H9 (cell line): ENCODE measurements around the gene GLP2R. TPM values are rescaled to one million over a fixed set of nuclear protein-coding genes. Genes with fewer than 3 reads are reported as not detected.

Experiments
- DNase-seq: peaks from one replicate; pipeline ENCODE4 v3.0.0-alpha.2; 2017
- H2AFZ ChIP-seq: one replicate; pipeline ENCODE4 v1.6.1; 2013; ENCODE audit warnings: mild to moderate bottlenecking, low read length, control low read depth, moderate library complexity
- H2AK5ac ChIP-seq: 2 replicates; pipeline ENCODE4 v1.6.1; 2013; ENCODE audit warnings: low read length, control low read depth, mixed read lengths; ENCODE audit not compliant: insufficient read length
- H2BK120ac ChIP-seq: one replicate; pipeline ENCODE4 v1.6.1; 2013; ENCODE audit warnings: low read depth, mild to moderate bottlenecking, low read length, control low read depth, inconsistent platforms; ENCODE audit not compliant: poor library complexity, severe bottlenecking
- H2BK12ac ChIP-seq: 2 replicates; pipeline ENCODE4 v1.6.1; 2013; ENCODE audit warnings: low read length, control low read depth, mixed read lengths, low read depth; ENCODE audit not compliant: insufficient read length
- H2BK15ac ChIP-seq: 2 replicates; pipeline ENCODE4 v1.6.1; 2013; ENCODE audit warnings: low read depth, low read length, control low read depth
- H2BK20ac ChIP-seq: one replicate; pipeline ENCODE4 v1.6.1; 2013; ENCODE audit warnings: low read depth, mild to moderate bottlenecking, low read length, control low read depth, inconsistent platforms; ENCODE audit not compliant: poor library complexity, severe bottlenecking
- H2BK5ac ChIP-seq: 2 replicates; pipeline ENCODE4 v1.6.1; 2013; ENCODE audit warnings: low read length, control low read depth, mixed read lengths; ENCODE audit not compliant: insufficient read length
- H3K14ac ChIP-seq: 2 replicates; pipeline ENCODE4 v1.6.1; 2013; ENCODE audit warnings: low read length, control low read depth; ENCODE audit not compliant: insufficient read depth
- H3K18ac ChIP-seq: 2 replicates; pipeline ENCODE4 v1.6.1; 2013; ENCODE audit warnings: low read depth, mild to moderate bottlenecking, mixed read lengths, low read length, control low read depth; ENCODE audit not compliant: insufficient read length
- H3K23ac ChIP-seq: 2 replicates; pipeline ENCODE4 v1.6.1; 2013; ENCODE audit warnings: low read length, control low read depth, mixed read lengths, low read depth; ENCODE audit not compliant: insufficient read length
- H3K23me2 ChIP-seq: 2 replicates; pipeline ENCODE4 v1.6.1; 2013; ENCODE audit warnings: low read depth, mild to moderate bottlenecking, mixed read lengths, low read length, control low read depth; ENCODE audit not compliant: insufficient read length, poor library complexity, severe bottlenecking
- H3K27ac ChIP-seq: 2 replicates; pipeline ENCODE4 v1.5.1; 2013; ENCODE audit warnings: low read length, control low read depth, mixed read lengths, low read depth; ENCODE audit not compliant: insufficient read length
- H3K27me3 ChIP-seq: 2 replicates; pipeline ENCODE4 v1.6.1; 2013; ENCODE audit warnings: low read length, control low read depth, inconsistent platforms; ENCODE audit not compliant: insufficient read depth
- H3K4ac ChIP-seq: 2 replicates; pipeline ENCODE4 v1.6.1; 2013; ENCODE audit warnings: low read depth, mild to moderate bottlenecking, control low read depth, inconsistent platforms, low read length, moderate library complexity
- H3K4me1 ChIP-seq: 2 replicates; pipeline ENCODE4 v1.6.1; 2013; ENCODE audit warnings: low read length, control low read depth, inconsistent platforms; ENCODE audit not compliant: insufficient read depth
- H3K4me2 ChIP-seq: 2 replicates; pipeline ENCODE4 v1.6.1; 2013; ENCODE audit warnings: low read length, control low read depth, mixed read lengths; ENCODE audit not compliant: insufficient read length, insufficient read depth
- H3K56ac ChIP-seq: 2 replicates; pipeline ENCODE4 v1.6.1; 2013; ENCODE audit warnings: low read depth, mild to moderate bottlenecking, mixed read lengths, low read length, control low read depth; ENCODE audit not compliant: insufficient read length
- H3K79me1 ChIP-seq: 2 replicates; pipeline ENCODE4 v1.6.1; 2013; ENCODE audit warnings: low read depth, mild to moderate bottlenecking, moderate library complexity, low read length, control low read depth, inconsistent platforms; ENCODE audit not compliant: insufficient read depth, poor library complexity, severe bottlenecking
- H3K79me2 ChIP-seq: 2 replicates; pipeline ENCODE4 v1.6.1; 2013; ENCODE audit warnings: low read length, control low read depth, inconsistent platforms; ENCODE audit not compliant: insufficient read depth
- H3K9ac ChIP-seq: 2 replicates; pipeline ENCODE4 v1.6.1; 2013; ENCODE audit warnings: low read length, control low read depth, mixed read lengths; ENCODE audit not compliant: insufficient read length; ENCODE audit errors: extremely low read depth
- H3K9me3 ChIP-seq: one replicate; pipeline ENCODE4 v1.6.1; 2013; ENCODE audit warnings: low read depth, low read length, inconsistent platforms; ENCODE audit not compliant: control insufficient read depth
- H3T11ph ChIP-seq: one replicate; pipeline ENCODE4 v1.6.1; 2013; ENCODE audit warnings: mild to moderate bottlenecking, low read length, control low read depth, inconsistent platforms
- H4K20me1 ChIP-seq: one replicate; pipeline ENCODE4 v1.6.1; 2013; ENCODE audit not compliant: control insufficient read depth, insufficient read length, insufficient read depth
- H4K5ac ChIP-seq: 2 replicates; pipeline ENCODE4 v1.6.1; 2013; ENCODE audit warnings: low read depth, mild to moderate bottlenecking, mixed read lengths, low read length, control low read depth; ENCODE audit not compliant: insufficient read length
- H4K8ac ChIP-seq: replicated peaks from 2 replicates; pipeline ENCODE4 v1.6.1; 2013; ENCODE audit warnings: low read length, control low read depth, mixed read lengths, low read depth; ENCODE audit not compliant: insufficient read length
- H4K91ac ChIP-seq: 2 replicates; pipeline ENCODE4 v1.6.1; 2013; ENCODE audit warnings: low read depth, mild to moderate bottlenecking, moderate library complexity, mixed read lengths, low read length, control low read depth; ENCODE audit not compliant: insufficient read length
- H3K27ac Mint-ChIP-seq, 3 experiments: 2 replicates in 2 of 3; 3 replicates in 1 of 3; pipeline ENCODE4 v1.8.0; 2020 to 2021; ENCODE audit warnings: mixed read lengths in 3 of 3, mild to moderate bottlenecking in 1 of 3, moderate library complexity in 1 of 3
- H3K27me3 Mint-ChIP-seq: 2 replicates; pipeline ENCODE4 v1.8.0; 2021; ENCODE audit warnings: low read depth, mild to moderate bottlenecking, moderate library complexity, mixed read lengths
- H3K36me3 Mint-ChIP-seq, 3 experiments: 2 replicates in 2 of 3; 3 replicates in 1 of 3; pipeline ENCODE4 v1.8.0; 2020 to 2021; ENCODE audit warnings: low read depth in 3 of 3, mixed read lengths in 3 of 3; ENCODE audit not compliant: insufficient read depth in 1 of 3
- H3K4me1 Mint-ChIP-seq, 2 experiments: 2 replicates each; pipeline ENCODE4 v1.8.0; 2020; ENCODE audit warnings: mixed read lengths in 2 of 2
- H3K4me3 Mint-ChIP-seq, 2 experiments: 2 replicates in 1 of 2; 3 replicates in 1 of 2; pipeline ENCODE4 v1.8.0; 2020 to 2021; ENCODE audit warnings: mild to moderate bottlenecking in 2 of 2, mixed read lengths in 2 of 2, moderate library complexity in 1 of 2
- H3K9me3 Mint-ChIP-seq, 2 experiments: 2 replicates in 1 of 2; 3 replicates in 1 of 2; pipeline ENCODE4 v1.8.0; 2020; ENCODE audit warnings: mild to moderate bottlenecking in 2 of 2, mixed read lengths in 2 of 2, moderate library complexity in 1 of 2
- CTCF ChIP-seq: fragments of 200-600 bp; sonication (generic); conservative IDR thresholded peaks from 3 replicates; pipeline ENCODE4 v1.8.0; 2021; ENCODE audit warnings: antibody characterized with exemption, mild to moderate bottlenecking
- WGBS: extraction: QIAGEN DNeasy Blood & Tissue Kit; methylation state at CpG from one replicate; pipeline ENCODE4 v1.1.7; 2013; ENCODE audit warnings: missing lambda C conversion rate, low lambda C conversion rate, mixed read lengths; ENCODE audit not compliant: insufficient read length; ENCODE audit errors: extremely low coverage; 5-methylcytosine and 5-hydroxymethylcytosine counted together
- total RNA-seq: library from RNA; stranded (reverse); gene quantifications from 2 replicates; pipeline ENCODE4 v1.2.1, GENCODE V29; 2021

Gene GLP2R
- total RNA-seq, 1 experiment from 2014 or later = not detected

GRCh38 chr17:9874722-9875121, 49.0 kb downstream of the GLP2R start:
- Histone ChIP-seq H3K4me2 (no peak overlapping the region), H2AK5ac (no peak overlapping the region), H4K91ac (no peak overlapping the region), H2AFZ (no peak overlapping the region), H3K18ac (no peak overlapping the region), H2BK15ac (no peak overlapping the region), H2BK20ac (no peak overlapping the region), H3K9me3 (no peaks in the 10 kb centered on the region), H2BK12ac (no peak overlapping the region), H3K23me2 (no peaks in the 10 kb centered on the region), H3K27me3 (no peaks in the 10 kb centered on the region), H2BK120ac (no peak overlapping the region), H3K27ac (no peak overlapping the region), H2BK5ac (no peak overlapping the region), H4K8ac (no peak overlapping the region), H3K14ac (no peak overlapping the region), H3K9ac (no peak overlapping the region), H3K4ac (no peak overlapping the region), H3K23ac (no peak overlapping the region), H4K5ac (no peak overlapping the region), H3K79me1 (no peaks in the 10 kb centered on the region), H4K20me1 (no peaks in the 10 kb centered on the region), H3K4me1 (no peaks in the 10 kb centered on the region), H3K79me2 (no peaks in the 10 kb centered on the region), H3T11ph (no peak overlapping the region), H3K56ac (no peak overlapping the region)
- H3K4me3 Mint-ChIP-seq = no peak overlapping the region
- H3K4me1 Mint-ChIP-seq = peaks cover 11 to 13% of the 10 kb centered on the region in 2 experiments
- no peaks in the 10 kb centered on the region for H3K9me3 Mint-ChIP-seq
- TF ChIP-seq CTCF = peak; percentile 39
- peak; percentile 53 for DNase-seq
- no peaks in the 10 kb centered on the region for H3K36me3 Mint-ChIP-seq
- H3K27ac Mint-ChIP-seq = no peak overlapping the region; a peak in 1 of 7 replicates
- WGBS = no CpG with 5 or more reads among the region's 3 CpGs
- H3K27me3 Mint-ChIP-seq = no peaks in the 10 kb centered on the region
